ENCODE measurements around the gene RGMB. TPM values are rescaled to one million over a fixed set of nuclear protein-coding genes. Genes with fewer than 3 reads are reported as not detected.
"Not testable (repeated sequence)": the region's sequence is repeated elsewhere in the genome, so short reads cannot be mapped to it uniquely, and the experiment has no call there.

RGMB gene
- total and polyA plus RNA-seq, 4 donors, result 2.5 to 5.3 (median 3.0) TPM

DNA sequence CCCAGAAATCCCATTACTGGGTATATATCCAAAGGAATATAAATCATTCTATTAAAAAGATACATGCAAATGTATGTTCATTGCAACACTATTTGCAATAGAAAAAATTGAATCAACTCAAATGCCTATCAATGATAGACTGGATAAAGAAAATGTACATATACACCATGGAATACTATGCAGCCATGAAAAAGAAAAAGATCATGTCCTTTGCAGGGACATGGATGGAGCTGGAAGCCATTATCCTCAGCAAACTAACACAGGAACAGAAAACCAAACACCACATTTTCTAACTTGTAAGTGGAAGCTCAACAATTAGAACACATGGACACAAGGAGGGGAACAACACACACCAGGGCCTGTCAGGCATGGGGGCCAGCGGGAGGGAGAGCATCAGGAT, 25.2 kb upstream of the RGMB start:
- not testable (repeated sequence) for H3K4me3 ChIP-seq (ENCODE audit: low read depth in 1 of 3, low read length in 3 of 3); H3K27ac ChIP-seq (ENCODE audit: low read depth in 1 of 2, low read length in 2 of 2); H3K9ac ChIP-seq (ENCODE audit: low read depth in 1 of 2, low read length in 2 of 2); H3K36me3 ChIP-seq (ENCODE audit: control insufficient read depth in 4 of 4, insufficient read depth in 3 of 4, low read depth in 1 of 4, low read length in 3 of 4); H3K27me3 ChIP-seq (ENCODE audit: control insufficient read depth in 4 of 4, insufficient read depth in 4 of 4, low read length in 3 of 4); H3K9me3 ChIP-seq (ENCODE audit: control insufficient read depth in 4 of 4, low read length in 3 of 4); DNase-seq (ENCODE audit: low spot score); H3K4me1 ChIP-seq (ENCODE audit: control insufficient read depth in 4 of 4, insufficient read depth in 4 of 4, low read length in 3 of 4)
- WGBS, result 84% methylated on average over 1 of the region's 1 CpG

DNA sequence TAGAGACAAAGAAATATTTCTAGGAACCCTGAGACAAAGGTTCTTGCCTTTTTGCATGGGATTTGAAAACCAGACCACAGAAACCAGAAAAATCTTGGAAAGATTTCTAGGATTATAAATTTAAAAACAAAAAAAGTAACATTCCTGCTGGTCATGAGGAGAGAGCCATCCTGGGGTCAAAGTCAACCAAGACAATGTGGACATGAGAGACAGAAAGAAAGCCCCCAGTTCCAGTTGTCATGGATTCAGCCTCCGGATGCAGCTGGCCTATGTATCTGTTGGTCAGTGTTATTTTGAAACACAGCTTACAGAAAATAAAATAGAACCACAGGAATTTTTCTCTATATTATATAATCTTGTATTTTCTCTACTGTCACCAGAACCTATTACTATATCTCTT, 24.4 kb upstream of the RGMB start:
- no peaks in the 10 kb centered on the region for H3K36me3 ChIP-seq (ENCODE audit: control insufficient read depth in 4 of 4, insufficient read depth in 3 of 4, low read depth in 1 of 4, low read length in 3 of 4)
- TF ChIP-seq, protein P1, sequence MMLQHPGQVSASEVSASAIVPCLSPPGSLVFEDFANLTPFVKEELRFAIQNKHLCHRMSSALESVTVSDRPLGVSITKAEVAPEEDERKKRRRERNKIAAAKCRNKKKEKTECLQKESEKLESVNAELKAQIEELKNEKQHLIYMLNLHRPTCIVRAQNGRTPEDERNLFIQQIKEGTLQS (IDR thresholded peaks at IDR 0.05), result no peak
- WGBS, result 88% methylated on average over 1 of the region's 1 CpG
- no peak overlapping the region for H3K9ac ChIP-seq (ENCODE audit: low read depth in 1 of 2, low read length in 2 of 2)
- no peak for DNase-seq (ENCODE audit: low spot score)
- no peak overlapping the region for H3K4me3 ChIP-seq (ENCODE audit: low read depth in 1 of 3, low read length in 3 of 3)
- H3K27me3 ChIP-seq (ENCODE audit: control insufficient read depth in 4 of 4, insufficient read depth in 4 of 4, low read length in 3 of 4), result peaks cover 0 to 3% (median 0%) of the 10 kb centered on the region in 4 donors
- no peak overlapping the region for H3K27ac ChIP-seq (ENCODE audit: low read depth in 1 of 2, low read length in 2 of 2)
- peaks cover 0 to 3% (median 0%) of the 10 kb centered on the region in 4 donors for H3K9me3 ChIP-seq (ENCODE audit: control insufficient read depth in 4 of 4, low read length in 3 of 4)
- no peaks in the 10 kb centered on the region for H3K4me1 ChIP-seq (ENCODE audit: control insufficient read depth in 4 of 4, insufficient read depth in 4 of 4, low read length in 3 of 4)

DNA sequence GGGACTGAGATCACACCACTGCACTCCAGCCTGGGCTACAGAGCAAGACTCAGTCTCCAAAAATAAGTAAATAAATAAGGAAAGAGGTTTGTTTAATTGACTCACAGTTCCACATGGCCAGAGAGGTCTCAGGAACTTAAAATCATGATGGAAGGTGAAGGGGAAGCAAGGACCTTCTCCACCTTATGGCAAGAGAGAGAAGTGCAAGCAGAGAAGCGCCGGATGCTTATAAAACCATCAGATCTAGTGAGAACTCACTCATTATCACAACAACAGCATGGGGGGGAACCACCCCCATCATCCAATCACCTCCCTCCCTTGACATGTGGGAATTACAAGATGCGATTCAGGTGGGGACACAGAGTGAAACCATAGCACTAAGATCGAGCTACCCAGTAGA, 22.8 kb upstream of the RGMB start:
- Histone ChIP-seq H3K4me3 (ENCODE audit: low read depth in 1 of 3, low read length in 3 of 3) (no peak overlapping the region), H3K27ac (ENCODE audit: low read depth in 1 of 2, low read length in 2 of 2) (no peak overlapping the region), H3K9ac (ENCODE audit: low read depth in 1 of 2, low read length in 2 of 2) (no peak overlapping the region), H3K27me3 (ENCODE audit: control insufficient read depth in 4 of 4, insufficient read depth in 4 of 4, low read length in 3 of 4) (peaks cover 0 to 3% (median 0%) of the 10 kb centered on the region in 4 donors), H3K4me1 (ENCODE audit: control insufficient read depth in 4 of 4, insufficient read depth in 4 of 4, low read length in 3 of 4) (no peaks in the 10 kb centered on the region), H3K36me3 (ENCODE audit: control insufficient read depth in 4 of 4, insufficient read depth in 3 of 4, low read depth in 1 of 4, low read length in 3 of 4) (no peaks in the 10 kb centered on the region), H3K9me3 (ENCODE audit: control insufficient read depth in 4 of 4, low read length in 3 of 4) (peaks cover 0 to 3% (median 0%) of the 10 kb centered on the region in 4 donors)
- 79% methylated on average over 4 of the region's 4 CpGs for WGBS
- DNase-seq (ENCODE audit: low spot score), result no peak
- TF ChIP-seq SP1 (IDR thresholded peaks at IDR 0.05) (no peak), CTCF (IDR thresholded peaks at IDR 0.05; ENCODE audit: low read depth, low read length, missing input control) (peak; percentile 28), ZBTB33 (IDR thresholded peaks at IDR 0.05) (no peak), RAD21 (IDR thresholded peaks at IDR 0.05) (peak in 1 of 2 donors; percentile 49), HNF4A (conservative IDR thresholded peaks at IDR 0.05) (no peak)

DNA sequence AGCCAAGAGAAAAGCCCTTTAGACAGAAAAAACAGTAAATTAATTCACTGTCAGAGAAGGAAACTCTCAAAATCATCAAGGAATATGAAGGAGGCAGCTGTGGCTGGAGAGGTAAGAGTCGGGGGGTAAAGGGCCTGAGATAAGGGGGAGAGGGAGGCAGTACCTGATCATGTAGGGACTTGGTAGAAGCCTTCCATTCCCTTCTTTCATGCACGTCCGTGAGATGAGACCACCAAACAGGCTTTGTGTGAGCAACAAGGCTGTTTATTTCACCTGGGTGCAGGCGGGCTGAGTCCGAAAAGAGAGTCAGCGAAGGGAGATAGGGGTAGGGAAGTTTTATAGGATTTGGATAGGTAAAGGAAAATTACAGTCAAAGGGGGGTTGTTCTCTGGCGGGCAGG, 21.1 kb upstream of the RGMB start:
- DNase-seq (ENCODE audit: low spot score); H3K9ac ChIP-seq (ENCODE audit: low read depth in 1 of 2, low read length in 2 of 2); H3K4me3 ChIP-seq (ENCODE audit: low read depth in 1 of 3, low read length in 3 of 3); H3K27ac ChIP-seq (ENCODE audit: low read depth in 1 of 2, low read length in 2 of 2); H3K4me1 ChIP-seq (ENCODE audit: control insufficient read depth in 4 of 4, insufficient read depth in 4 of 4, low read length in 3 of 4); H3K9me3 ChIP-seq (ENCODE audit: control insufficient read depth in 4 of 4, low read length in 3 of 4); H3K36me3 ChIP-seq (ENCODE audit: control insufficient read depth in 4 of 4, insufficient read depth in 3 of 4, low read depth in 1 of 4, low read length in 3 of 4); H3K27me3 ChIP-seq (ENCODE audit: control insufficient read depth in 4 of 4, insufficient read depth in 4 of 4, low read length in 3 of 4): not testable (repeated sequence)
- 74% methylated on average over 7 of the region's 7 CpGs for WGBS

GRCh38 chr5:98752801-98753200, 20.7 kb upstream of the RGMB start:
- H3K9me3 ChIP-seq (ENCODE audit: control insufficient read depth in 4 of 4, low read length in 3 of 4); H3K27me3 ChIP-seq (ENCODE audit: control insufficient read depth in 4 of 4, insufficient read depth in 4 of 4, low read length in 3 of 4); DNase-seq (ENCODE audit: low spot score); H3K4me1 ChIP-seq (ENCODE audit: control insufficient read depth in 4 of 4, insufficient read depth in 4 of 4, low read length in 3 of 4); H3K36me3 ChIP-seq (ENCODE audit: control insufficient read depth in 4 of 4, insufficient read depth in 3 of 4, low read depth in 1 of 4, low read length in 3 of 4); H3K4me3 ChIP-seq (ENCODE audit: low read depth in 1 of 3, low read length in 3 of 3); H3K9ac ChIP-seq (ENCODE audit: low read depth in 1 of 2, low read length in 2 of 2); H3K27ac ChIP-seq (ENCODE audit: low read depth in 1 of 2, low read length in 2 of 2): not testable (repeated sequence)
- WGBS, result 20% methylated on average over 1 of the region's 1 CpG
